ENCODE results near the gene PCGF3. TPM values are rescaled to one million over a fixed set of nuclear protein-coding genes. Genes with fewer than 3 reads are reported as not detected.

Gene PCGF3
- total RNA-seq, 1 experiment from 2014 or later = 66.3 TPM

GRCh38 chr4:726838-727237, 21.2 kb downstream of the PCGF3 start:
- ChIA-PET RAD21 (ENCODE audit: low non-redundant PET in 1 of 2, low total read pairs in 2 of 2, uncharacterized antibody in 2 of 2, unreplicated experiment in 2 of 2) (no interaction called here), POLR2A (no interaction called here), CTCF (interaction anchor here (0.7 kb wide), 1 partner anchor 16 kb away, joined by 3 read pairs; no protein-coding TSS in a partner anchor)
- TF ChIP-seq MAX (IDR thresholded peaks at IDR 0.05) = no peak
- TF ChIP-seq JUND (IDR thresholded peaks at IDR 0.05) = no peak
- no peak for TF ChIP-seq ATF3 (IDR thresholded peaks at IDR 0.05)
- no peak for TF ChIP-seq RAD21 (IDR thresholded peaks at IDR 0.05; ENCODE audit: low read depth)
- TF ChIP-seq EZH2 (IDR thresholded peaks at IDR 0.05) = no peak
- TF ChIP-seq ZNF274 (IDR thresholded peaks at IDR 0.05; ENCODE audit: low read depth, low read length) = no peak
- TF ChIP-seq CTCF (IDR thresholded peaks at IDR 0.05 in 2 of 3, conservative IDR thresholded peaks at IDR 0.05 in 1 of 3; ENCODE audit: borderline replicate concordance in 1 of 3, insufficient read depth in 1 of 3, low read depth in 2 of 3, low read length in 2 of 3) = no peak
- TF ChIP-seq FOSL1 (IDR thresholded peaks at IDR 0.05; ENCODE audit: low read depth) = no peak
- no peak for TF ChIP-seq ELF1 (IDR thresholded peaks at IDR 0.05; ENCODE audit: borderline replicate concordance, low read depth)
- no peak for TF ChIP-seq SP1 (IDR thresholded peaks at IDR 0.05; ENCODE audit: low read depth)
- Histone ChIP-seq H2AFZ (ENCODE audit: low read depth, low read length, poor library complexity, severe bottlenecking) (no peak overlapping the region), H3K4me2 (ENCODE audit: low read length) (no peak overlapping the region), H3K9me2 (ENCODE audit: insufficient read depth) (no peaks in the 10 kb centered on the region), H3K79me2 (ENCODE audit: insufficient read depth, low read length) (peaks cover 41% of the 10 kb centered on the region), H4K20me1 (ENCODE audit: insufficient read depth) (no peaks in the 10 kb centered on the region), H3K4me1 (ENCODE audit: control insufficient read depth in 1 of 2, insufficient read depth in 2 of 2, low read length in 2 of 2) (no peaks in the 10 kb centered on the region), H3K9me3 (ENCODE audit: control insufficient read depth in 1 of 2, insufficient read depth in 1 of 2, low read depth in 1 of 2, low read length in 2 of 2) (no peaks in the 10 kb centered on the region), H3K27ac (ENCODE audit: low read depth, low read length) (no peak overlapping the region), H3K4me3 (replicated peaks in 1 of 2; ENCODE audit: low read depth in 1 of 2, low read length in 2 of 2) (no peak overlapping the region), H3K9ac (ENCODE audit: low read length) (no peak overlapping the region), H3K27me3 (ENCODE audit: insufficient read depth, low read length) (no peaks in the 10 kb centered on the region), H3K36me3 (ENCODE audit: control insufficient read depth in 1 of 2, insufficient read depth in 2 of 2, low read length in 2 of 2) (peaks cover 2 to 3% of the 10 kb centered on the region in 2 experiments; a peak in 2 of 4 replicates)
- no TSS peak for BruUV-seq (replicated peaks)
- no peak for ATAC-seq
- no peak for DNase-seq (ENCODE audit: low read depth, low spot score)
- intact Hi-C loops (cut with micrococcal nuclease) = no loop called here
